H9 (cell line): ENCODE results near the gene MARCHF3. TPM values are rescaled to one million over a fixed set of nuclear protein-coding genes. Genes with fewer than 3 reads are reported as not detected.

Experiments used
- DNase-seq: peaks from one replicate; pipeline ENCODE4 v3.0.0-alpha.2; 2017
- H2AFZ ChIP-seq: one replicate; pipeline ENCODE4 v1.6.1; 2013; ENCODE audit warnings: mild to moderate bottlenecking, low read length, control low read depth, moderate library complexity
- H2AK5ac ChIP-seq: 2 replicates; pipeline ENCODE4 v1.6.1; 2013; ENCODE audit warnings: low read length, control low read depth, mixed read lengths; ENCODE audit not compliant: insufficient read length
- H2BK120ac ChIP-seq: one replicate; pipeline ENCODE4 v1.6.1; 2013; ENCODE audit warnings: low read depth, mild to moderate bottlenecking, low read length, control low read depth, inconsistent platforms; ENCODE audit not compliant: poor library complexity, severe bottlenecking
- H2BK12ac ChIP-seq: 2 replicates; pipeline ENCODE4 v1.6.1; 2013; ENCODE audit warnings: low read length, control low read depth, mixed read lengths, low read depth; ENCODE audit not compliant: insufficient read length
- H2BK15ac ChIP-seq: 2 replicates; pipeline ENCODE4 v1.6.1; 2013; ENCODE audit warnings: low read depth, low read length, control low read depth
- H2BK20ac ChIP-seq: one replicate; pipeline ENCODE4 v1.6.1; 2013; ENCODE audit warnings: low read depth, mild to moderate bottlenecking, low read length, control low read depth, inconsistent platforms; ENCODE audit not compliant: poor library complexity, severe bottlenecking
- H2BK5ac ChIP-seq: 2 replicates; pipeline ENCODE4 v1.6.1; 2013; ENCODE audit warnings: low read length, control low read depth, mixed read lengths; ENCODE audit not compliant: insufficient read length
- H3K14ac ChIP-seq: 2 replicates; pipeline ENCODE4 v1.6.1; 2013; ENCODE audit warnings: low read length, control low read depth; ENCODE audit not compliant: insufficient read depth
- H3K18ac ChIP-seq: 2 replicates; pipeline ENCODE4 v1.6.1; 2013; ENCODE audit warnings: low read depth, mild to moderate bottlenecking, mixed read lengths, low read length, control low read depth; ENCODE audit not compliant: insufficient read length
- H3K23ac ChIP-seq: 2 replicates; pipeline ENCODE4 v1.6.1; 2013; ENCODE audit warnings: low read length, control low read depth, mixed read lengths, low read depth; ENCODE audit not compliant: insufficient read length
- H3K23me2 ChIP-seq: 2 replicates; pipeline ENCODE4 v1.6.1; 2013; ENCODE audit warnings: low read depth, mild to moderate bottlenecking, mixed read lengths, low read length, control low read depth; ENCODE audit not compliant: insufficient read length, poor library complexity, severe bottlenecking
- H3K27ac ChIP-seq: 2 replicates; pipeline ENCODE4 v1.5.1; 2013; ENCODE audit warnings: low read length, control low read depth, mixed read lengths, low read depth; ENCODE audit not compliant: insufficient read length
- H3K27me3 ChIP-seq: 2 replicates; pipeline ENCODE4 v1.6.1; 2013; ENCODE audit warnings: low read length, control low read depth, inconsistent platforms; ENCODE audit not compliant: insufficient read depth
- H3K4ac ChIP-seq: 2 replicates; pipeline ENCODE4 v1.6.1; 2013; ENCODE audit warnings: low read depth, mild to moderate bottlenecking, control low read depth, inconsistent platforms, low read length, moderate library complexity
- H3K4me1 ChIP-seq: 2 replicates; pipeline ENCODE4 v1.6.1; 2013; ENCODE audit warnings: low read length, control low read depth, inconsistent platforms; ENCODE audit not compliant: insufficient read depth
- H3K4me2 ChIP-seq: 2 replicates; pipeline ENCODE4 v1.6.1; 2013; ENCODE audit warnings: low read length, control low read depth, mixed read lengths; ENCODE audit not compliant: insufficient read length, insufficient read depth
- H3K56ac ChIP-seq: 2 replicates; pipeline ENCODE4 v1.6.1; 2013; ENCODE audit warnings: low read depth, mild to moderate bottlenecking, mixed read lengths, low read length, control low read depth; ENCODE audit not compliant: insufficient read length
- H3K79me1 ChIP-seq: 2 replicates; pipeline ENCODE4 v1.6.1; 2013; ENCODE audit warnings: low read depth, mild to moderate bottlenecking, moderate library complexity, low read length, control low read depth, inconsistent platforms; ENCODE audit not compliant: insufficient read depth, poor library complexity, severe bottlenecking
- H3K79me2 ChIP-seq: 2 replicates; pipeline ENCODE4 v1.6.1; 2013; ENCODE audit warnings: low read length, control low read depth, inconsistent platforms; ENCODE audit not compliant: insufficient read depth
- H3K9ac ChIP-seq: 2 replicates; pipeline ENCODE4 v1.6.1; 2013; ENCODE audit warnings: low read length, control low read depth, mixed read lengths; ENCODE audit not compliant: insufficient read length; ENCODE audit errors: extremely low read depth
- H3K9me3 ChIP-seq: one replicate; pipeline ENCODE4 v1.6.1; 2013; ENCODE audit warnings: low read depth, low read length, inconsistent platforms; ENCODE audit not compliant: control insufficient read depth
- H3T11ph ChIP-seq: one replicate; pipeline ENCODE4 v1.6.1; 2013; ENCODE audit warnings: mild to moderate bottlenecking, low read length, control low read depth, inconsistent platforms
- H4K20me1 ChIP-seq: one replicate; pipeline ENCODE4 v1.6.1; 2013; ENCODE audit not compliant: control insufficient read depth, insufficient read length, insufficient read depth
- H4K5ac ChIP-seq: 2 replicates; pipeline ENCODE4 v1.6.1; 2013; ENCODE audit warnings: low read depth, mild to moderate bottlenecking, mixed read lengths, low read length, control low read depth; ENCODE audit not compliant: insufficient read length
- H4K8ac ChIP-seq: replicated peaks from 2 replicates; pipeline ENCODE4 v1.6.1; 2013; ENCODE audit warnings: low read length, control low read depth, mixed read lengths, low read depth; ENCODE audit not compliant: insufficient read length
- H4K91ac ChIP-seq: 2 replicates; pipeline ENCODE4 v1.6.1; 2013; ENCODE audit warnings: low read depth, mild to moderate bottlenecking, moderate library complexity, mixed read lengths, low read length, control low read depth; ENCODE audit not compliant: insufficient read length
- H3K27ac Mint-ChIP-seq, 3 experiments: 2 replicates in 2 of 3; 3 replicates in 1 of 3; pipeline ENCODE4 v1.8.0; 2020 to 2021; ENCODE audit warnings: mixed read lengths in 3 of 3, mild to moderate bottlenecking in 1 of 3, moderate library complexity in 1 of 3
- H3K27me3 Mint-ChIP-seq: 2 replicates; pipeline ENCODE4 v1.8.0; 2021; ENCODE audit warnings: low read depth, mild to moderate bottlenecking, moderate library complexity, mixed read lengths
- H3K36me3 Mint-ChIP-seq, 3 experiments: 2 replicates in 2 of 3; 3 replicates in 1 of 3; pipeline ENCODE4 v1.8.0; 2020 to 2021; ENCODE audit warnings: low read depth in 3 of 3, mixed read lengths in 3 of 3; ENCODE audit not compliant: insufficient read depth in 1 of 3
- H3K4me1 Mint-ChIP-seq, 2 experiments: 2 replicates each; pipeline ENCODE4 v1.8.0; 2020; ENCODE audit warnings: mixed read lengths in 2 of 2
- H3K4me3 Mint-ChIP-seq, 2 experiments: 2 replicates in 1 of 2; 3 replicates in 1 of 2; pipeline ENCODE4 v1.8.0; 2020 to 2021; ENCODE audit warnings: mild to moderate bottlenecking in 2 of 2, mixed read lengths in 2 of 2, moderate library complexity in 1 of 2
- H3K9me3 Mint-ChIP-seq, 2 experiments: 2 replicates in 1 of 2; 3 replicates in 1 of 2; pipeline ENCODE4 v1.8.0; 2020; ENCODE audit warnings: mild to moderate bottlenecking in 2 of 2, mixed read lengths in 2 of 2, moderate library complexity in 1 of 2
- WGBS: extraction: QIAGEN DNeasy Blood & Tissue Kit; methylation state at CpG from one replicate; pipeline ENCODE4 v1.1.7; 2013; ENCODE audit warnings: missing lambda C conversion rate, low lambda C conversion rate, mixed read lengths; ENCODE audit not compliant: insufficient read length; ENCODE audit errors: extremely low coverage; 5-methylcytosine and 5-hydroxymethylcytosine counted together
- total RNA-seq: library from RNA; stranded (reverse); gene quantifications from 2 replicates; pipeline ENCODE4 v1.2.1, GENCODE V29; 2021
- TF ChIP-seq, protein P1 (sequence below): fragments of 200-600 bp; sonication (generic); conservative IDR thresholded peaks from 3 replicates; pipeline ENCODE4 v1.8.0; 2021; ENCODE audit warnings: antibody characterized with exemption, mild to moderate bottlenecking

Gene MARCHF3
- total RNA-seq, 1 experiment from 2014 or later, result 17.7 TPM

DNA sequence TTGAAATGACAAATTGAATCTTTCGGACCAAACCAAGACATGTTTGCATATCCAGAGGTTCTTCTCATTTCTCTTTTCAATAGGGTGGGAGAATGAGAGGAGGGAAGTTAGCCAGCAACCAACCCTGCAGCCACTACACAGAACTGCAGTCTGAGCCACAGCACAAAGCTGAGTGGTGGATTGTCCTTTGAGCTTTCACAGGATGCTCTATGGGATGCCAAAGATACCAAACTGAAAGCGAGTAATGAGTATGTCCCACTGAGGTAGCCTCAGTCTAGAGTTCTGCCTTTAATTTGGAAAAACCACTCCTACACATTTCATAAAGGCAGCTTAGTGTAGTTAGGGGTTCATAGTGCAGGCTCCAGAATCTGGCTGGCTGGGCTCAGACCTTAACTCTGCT, 114.9 kb downstream of the MARCHF3 start:
- no peaks in the 10 kb centered on the region for H3K4me1 ChIP-seq
- H3K27ac ChIP-seq, result no peak overlapping the region
- no peak overlapping the region for H3K23ac ChIP-seq
- H2BK120ac ChIP-seq, result no peak overlapping the region
- no peak overlapping the region for H4K91ac ChIP-seq
- H3K56ac ChIP-seq, result no peak overlapping the region
- no peak overlapping the region for H3T11ph ChIP-seq
- no peak overlapping the region for H2BK20ac ChIP-seq
- no peak overlapping the region for H3K4me2 ChIP-seq
- no peak overlapping the region for H2BK5ac ChIP-seq
- no peaks in the 10 kb centered on the region for H3K79me1 ChIP-seq
- H3K27me3 ChIP-seq, result no peaks in the 10 kb centered on the region
- no peak overlapping the region for H3K9ac ChIP-seq
- H2BK12ac ChIP-seq, result no peak overlapping the region
- no peak overlapping the region for H2AFZ ChIP-seq
- Mint-ChIP-seq H3K4me3 (no peak overlapping the region), H3K27ac (no peak overlapping the region; a peak in 1 of 7 replicates), H3K9me3 (peaks cover 10 to 12% of the 10 kb centered on the region in 2 experiments), H3K27me3 (no peaks in the 10 kb centered on the region), H3K36me3 (peaks cover 19 to 25% (median 22%) of the 10 kb centered on the region in 3 experiments), H3K4me1 (peaks cover 12 to 21% of the 10 kb centered on the region in 2 experiments)
- H4K8ac ChIP-seq, result no peak overlapping the region
- peaks cover under 1% of the 10 kb centered on the region for H3K9me3 ChIP-seq
- H3K23me2 ChIP-seq, result no peaks in the 10 kb centered on the region
- no peak overlapping the region for H3K14ac ChIP-seq
- H3K4ac ChIP-seq, result no peak overlapping the region
- no peak overlapping the region for H2BK15ac ChIP-seq
- no peak for DNase-seq
- no peaks in the 10 kb centered on the region for H3K79me2 ChIP-seq
- H4K5ac ChIP-seq, result no peak overlapping the region
- no peaks in the 10 kb centered on the region for H4K20me1 ChIP-seq
- no peak overlapping the region for H2AK5ac ChIP-seq
- no peak overlapping the region for H3K18ac ChIP-seq
- WGBS, result no CpG with 5 or more reads among the region's 2 CpGs
- TF ChIP-seq, protein P1, sequence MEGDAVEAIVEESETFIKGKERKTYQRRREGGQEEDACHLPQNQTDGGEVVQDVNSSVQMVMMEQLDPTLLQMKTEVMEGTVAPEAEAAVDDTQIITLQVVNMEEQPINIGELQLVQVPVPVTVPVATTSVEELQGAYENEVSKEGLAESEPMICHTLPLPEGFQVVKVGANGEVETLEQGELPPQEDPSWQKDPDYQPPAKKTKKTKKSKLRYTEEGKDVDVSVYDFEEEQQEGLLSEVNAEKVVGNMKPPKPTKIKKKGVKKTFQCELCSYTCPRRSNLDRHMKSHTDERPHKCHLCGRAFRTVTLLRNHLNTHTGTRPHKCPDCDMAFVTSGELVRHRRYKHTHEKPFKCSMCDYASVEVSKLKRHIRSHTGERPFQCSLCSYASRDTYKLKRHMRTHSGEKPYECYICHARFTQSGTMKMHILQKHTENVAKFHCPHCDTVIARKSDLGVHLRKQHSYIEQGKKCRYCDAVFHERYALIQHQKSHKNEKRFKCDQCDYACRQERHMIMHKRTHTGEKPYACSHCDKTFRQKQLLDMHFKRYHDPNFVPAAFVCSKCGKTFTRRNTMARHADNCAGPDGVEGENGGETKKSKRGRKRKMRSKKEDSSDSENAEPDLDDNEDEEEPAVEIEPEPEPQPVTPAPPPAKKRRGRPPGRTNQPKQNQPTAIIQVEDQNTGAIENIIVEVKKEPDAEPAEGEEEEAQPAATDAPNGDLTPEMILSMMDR, result no peak
